SK-N-SH (cell line): ENCODE data around the gene ST6GALNAC6. TPM values are rescaled to one million over a fixed set of nuclear protein-coding genes. Genes with fewer than 3 reads are reported as not detected.
A peak's percentile ranks its signal among the peaks of the same experiment; 100 is the strongest.
"Not testable (repeated sequence)": the region's sequence is repeated elsewhere in the genome, so short reads cannot be mapped to it uniquely, and the experiment has no call there.

Experiments
- CTCF ChIA-PET: fragments of 300-600, 350-600 bp; formaldehyde crosslinking; extraction: SDS; loops from one replicate; lab custom pipeline; 2021; lab: Yijun Ruan, JAX
- POLR2A ChIA-PET: fragments of 350-600 bp; sonication (Branson Sonifier 250); formaldehyde crosslinking; extraction: SDS; loops from one replicate; lab custom pipeline; 2020; ENCODE audit warnings: antibody characterized with exemption, inconsistent platforms; lab: Yijun Ruan, JAX
- DNase-seq: peaks from one replicate; pipeline ENCODE4 v3.0.0; 2012
- H2AFZ ChIP-seq: fragments of 200-600 bp; sonication (generic); 2 replicates; pipeline ENCODE4 v1.8.1; 2016; ENCODE audit warnings: antibody characterized with exemption, mild to moderate bottlenecking, low read depth
- H3F3A ChIP-seq: fragments of 200-600 bp; sonication (generic); replicated peaks from 2 replicates; pipeline ENCODE3; 2016; ENCODE audit warnings: antibody characterized with exemption, mild to moderate bottlenecking; ENCODE audit not compliant: insufficient read depth
- H3K27ac ChIP-seq, 2 experiments: fragments of 200-500 bp in 1 of 2; fragments of 200-600 bp in 1 of 2; sonication (Bioruptor generic) in 1 of 2; sonication (generic), shearing (Covaris generic) in 1 of 2; 2 replicates each; pipeline versions ENCODE4 v1.5.1 to v1.6.1; 2014 to 2016; ENCODE audit warnings: low read depth in 2 of 2, inconsistent platforms in 1 of 2, low read length in 1 of 2, mild to moderate bottlenecking in 1 of 2, mixed read lengths in 1 of 2
- H3K27me3 ChIP-seq: fragments of 200-600 bp; sonication (generic), shearing (Covaris generic); 2 replicates; pipeline ENCODE4 v1.6.1; 2016; ENCODE audit warnings: mixed run types; ENCODE audit not compliant: insufficient read depth
- H3K36me3 ChIP-seq, 2 experiments: fragments of 200-500 bp in 1 of 2; fragments of 200-600 bp in 1 of 2; sonication (Bioruptor generic) in 1 of 2; sonication (generic) in 1 of 2; replicated peaks in 1 of 2; 2 replicates each; pipeline versions ENCODE3 to v1.5.1; 2014 to 2016; ENCODE audit warnings: low read length in 1 of 2, mild to moderate bottlenecking in 1 of 2; ENCODE audit not compliant: insufficient read depth in 2 of 2, control insufficient read depth in 1 of 2
- H3K4me1 ChIP-seq, 2 experiments: fragments of 200-500 bp in 1 of 2; fragments of 200-600 bp in 1 of 2; sonication (Bioruptor generic) in 1 of 2; sonication (generic), shearing (Covaris generic) in 1 of 2; 2 replicates each; pipeline versions ENCODE4 v1.5.1 to v1.6.1; 2014 to 2016; ENCODE audit warnings: low read depth in 1 of 2, low read length in 1 of 2, mixed run types in 1 of 2; ENCODE audit not compliant: insufficient read depth in 2 of 2, control insufficient read depth in 1 of 2
- H3K4me2 ChIP-seq: fragments of 200-600 bp; sonication (generic), shearing (Covaris generic); 2 replicates; pipeline ENCODE4 v1.6.1; 2017; ENCODE audit warnings: mixed run types
- H3K4me3 ChIP-seq, 2 experiments: fragments of 200-500 bp in 1 of 2; fragments of 200-600 bp in 1 of 2; sonication (Bioruptor generic) in 1 of 2; sonication (generic), shearing (Covaris generic) in 1 of 2; 2 replicates each; pipeline versions ENCODE4 v1.5.1 to v1.8.1; 2014 to 2016; ENCODE audit warnings: low read depth in 2 of 2, inconsistent platforms in 1 of 2, low read length in 1 of 2, mild to moderate bottlenecking in 1 of 2, mixed read lengths in 1 of 2, moderate library complexity in 1 of 2
- H3K79me2 ChIP-seq: fragments of 200-600 bp; sonication (generic); 2 replicates; pipeline ENCODE4 v1.8.1; 2017; ENCODE audit warnings: mild to moderate bottlenecking; ENCODE audit not compliant: insufficient read depth
- H3K9ac ChIP-seq: fragments of 200-600 bp; sonication (generic); 2 replicates; pipeline ENCODE4 v1.6.1; 2017; ENCODE audit warnings: mixed run types
- H3K9me2 ChIP-seq: fragments of 200-600 bp; sonication (generic); 2 replicates; pipeline ENCODE4 v1.6.1; 2017; ENCODE audit warnings: mixed run types
- H3K9me3 ChIP-seq: fragments of 200-600 bp; sonication (generic); 2 replicates; pipeline ENCODE4 v1.6.1; 2017; ENCODE audit warnings: mixed run types, mild to moderate bottlenecking, moderate library complexity
- H4K20me1 ChIP-seq: fragments of 200-600 bp; sonication (generic); 2 replicates; pipeline ENCODE4 v1.6.1; 2017; ENCODE audit warnings: mild to moderate bottlenecking, mixed run types; ENCODE audit not compliant: insufficient read depth
- CHD2 ChIP-seq: fragments of 150-350 bp; IDR thresholded peaks from 2 replicates; pipeline ENCODE4 v1.6.1; 2018; ENCODE audit warnings: low read length; ENCODE audit not compliant: partially characterized antibody
- FOXJ3 ChIP-seq: sonication (generic); formaldehyde crosslinking; IDR thresholded peaks from 2 replicates; pipeline ENCODE4 v1.5.1; 2020; ENCODE audit warnings: mild to moderate bottlenecking, missing genetic modification reagents
- GABPA ChIP-seq: IDR thresholded peaks from 2 replicates; pipeline ENCODE4 v1.4.0; 2012; ENCODE audit warnings: low read depth, mild to moderate bottlenecking
- RXRA ChIP-seq: IDR thresholded peaks from 2 replicates; pipeline ENCODE4 v1.4.0; 2012; ENCODE audit warnings: low read depth, mild to moderate bottlenecking, borderline replicate concordance
- SIN3A ChIP-seq: IDR thresholded peaks from 2 replicates; pipeline ENCODE4 v1.6.1; 2012; ENCODE audit warnings: low read depth, mild to moderate bottlenecking, low read length, moderate library complexity, borderline replicate concordance
- WGBS: methylation state at CpG from one replicate; pipeline ENCODE4 v1.1.6; 2017; ENCODE audit warnings: low lambda C conversion rate; 5-methylcytosine and 5-hydroxymethylcytosine counted together
- polyA plus RNA-seq, 3 experiments: library from polyadenylated mRNA; depleted of rRNA; stranded (reverse); fragments of >200 nt; gene quantifications; 2 replicates each; pipeline ENCODE4 v1.2.3, GENCODE V29; 2012
- TF ChIP-seq, protein P1 (sequence below): fragments of 200-600 bp; sonication (generic); IDR thresholded peaks from 2 replicates; pipeline ENCODE4 v1.6.1; 2017; ENCODE audit warnings: antibody characterized with exemption, mild to moderate bottlenecking, moderate library complexity
- TF ChIP-seq, protein P2 (sequence below): IDR thresholded peaks from 2 replicates; pipeline ENCODE4 v1.4.0; 2012; ENCODE audit warnings: low read depth, borderline replicate concordance

The ST6GALNAC6 gene
- polyA plus RNA-seq, 1 of the 3 experiments (the other 2 are of a cell fraction) = 34.8 TPM

DNA sequence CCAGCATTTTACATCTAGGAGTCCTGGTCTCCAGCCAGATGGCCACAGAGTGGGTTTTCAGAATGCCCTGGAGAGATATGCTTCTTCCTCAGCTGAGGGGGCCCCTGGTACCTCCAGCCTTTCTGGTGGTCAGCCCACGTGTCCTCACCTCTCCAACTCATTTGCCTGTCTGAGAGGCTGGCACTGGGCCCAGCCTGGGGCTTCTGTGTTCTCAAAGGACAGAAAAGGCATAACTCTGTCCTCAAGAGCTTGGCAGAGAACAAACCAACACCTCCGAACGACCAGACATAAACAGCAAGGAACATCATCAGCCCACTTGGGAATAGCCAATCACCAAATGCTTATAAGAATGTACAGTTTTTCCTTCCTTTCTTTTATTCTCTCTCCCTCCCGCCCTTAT, 62.1 kb downstream of the ST6GALNAC6 start:
- Histone ChIP-seq H3F3A (peaks cover 27% of the 10 kb centered on the region), H3K27me3 (no peaks in the 10 kb centered on the region), H3K4me1 (peaks cover 0 to 34% of the 10 kb centered on the region in 2 experiments; a peak in 3 of 4 replicates), H3K9me3 (no peaks in the 10 kb centered on the region), H2AFZ (no peak overlapping the region), H4K20me1 (no peaks in the 10 kb centered on the region), H3K4me2 (peak overlapping the region; percentile 93; the same call in 1 of the 2 replicates), H3K36me3 (peaks cover 3 to 4% of the 10 kb centered on the region in 2 experiments), H3K79me2 (peaks cover 28% of the 10 kb centered on the region; the same call in 1 of the 2 replicates), H3K9me2 (no peaks in the 10 kb centered on the region), H3K27ac (peak overlapping the region in 1 of 2 experiments; percentile 84; a peak in 1 of 4 replicates), H3K4me3 (no peak overlapping the region), H3K9ac (no peak overlapping the region)
- no peak for DNase-seq
- ChIA-PET POLR2A (interaction anchor here (1.0 kb wide), 1 partner anchor 11 kb away, joined by 3 read pairs; no protein-coding TSS in a partner anchor), CTCF (interaction anchor here (0.7 to 1.4 kb wide), 4 partner anchors 9 to 20 kb away, joined by 3 to 5 read pairs (median 3); partner anchors contain the start of gene ENG)
- TF ChIP-seq RXRA = no peak
- no peak for TF ChIP-seq CHD2
- no peak for TF ChIP-seq FOXJ3 (CRISPR knock-in tag)
- TF ChIP-seq, protein P1, sequence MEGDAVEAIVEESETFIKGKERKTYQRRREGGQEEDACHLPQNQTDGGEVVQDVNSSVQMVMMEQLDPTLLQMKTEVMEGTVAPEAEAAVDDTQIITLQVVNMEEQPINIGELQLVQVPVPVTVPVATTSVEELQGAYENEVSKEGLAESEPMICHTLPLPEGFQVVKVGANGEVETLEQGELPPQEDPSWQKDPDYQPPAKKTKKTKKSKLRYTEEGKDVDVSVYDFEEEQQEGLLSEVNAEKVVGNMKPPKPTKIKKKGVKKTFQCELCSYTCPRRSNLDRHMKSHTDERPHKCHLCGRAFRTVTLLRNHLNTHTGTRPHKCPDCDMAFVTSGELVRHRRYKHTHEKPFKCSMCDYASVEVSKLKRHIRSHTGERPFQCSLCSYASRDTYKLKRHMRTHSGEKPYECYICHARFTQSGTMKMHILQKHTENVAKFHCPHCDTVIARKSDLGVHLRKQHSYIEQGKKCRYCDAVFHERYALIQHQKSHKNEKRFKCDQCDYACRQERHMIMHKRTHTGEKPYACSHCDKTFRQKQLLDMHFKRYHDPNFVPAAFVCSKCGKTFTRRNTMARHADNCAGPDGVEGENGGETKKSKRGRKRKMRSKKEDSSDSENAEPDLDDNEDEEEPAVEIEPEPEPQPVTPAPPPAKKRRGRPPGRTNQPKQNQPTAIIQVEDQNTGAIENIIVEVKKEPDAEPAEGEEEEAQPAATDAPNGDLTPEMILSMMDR = no peak
- TF ChIP-seq, protein P2, sequence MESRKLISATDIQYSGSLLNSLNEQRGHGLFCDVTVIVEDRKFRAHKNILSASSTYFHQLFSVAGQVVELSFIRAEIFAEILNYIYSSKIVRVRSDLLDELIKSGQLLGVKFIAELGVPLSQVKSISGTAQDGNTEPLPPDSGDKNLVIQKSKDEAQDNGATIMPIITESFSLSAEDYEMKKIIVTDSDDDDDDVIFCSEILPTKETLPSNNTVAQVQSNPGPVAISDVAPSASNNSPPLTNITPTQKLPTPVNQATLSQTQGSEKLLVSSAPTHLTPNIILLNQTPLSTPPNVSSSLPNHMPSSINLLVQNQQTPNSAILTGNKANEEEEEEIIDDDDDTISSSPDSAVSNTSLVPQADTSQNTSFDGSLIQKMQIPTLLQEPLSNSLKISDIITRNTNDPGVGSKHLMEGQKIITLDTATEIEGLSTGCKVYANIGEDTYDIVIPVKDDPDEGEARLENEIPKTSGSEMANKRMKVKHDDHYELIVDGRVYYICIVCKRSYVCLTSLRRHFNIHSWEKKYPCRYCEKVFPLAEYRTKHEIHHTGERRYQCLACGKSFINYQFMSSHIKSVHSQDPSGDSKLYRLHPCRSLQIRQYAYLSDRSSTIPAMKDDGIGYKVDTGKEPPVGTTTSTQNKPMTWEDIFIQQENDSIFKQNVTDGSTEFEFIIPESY = no peak
- no peak for TF ChIP-seq GABPA
- no peak for TF ChIP-seq SIN3A
- 96% methylated on average over 4 of the region's 4 CpGs for WGBS

DNA sequence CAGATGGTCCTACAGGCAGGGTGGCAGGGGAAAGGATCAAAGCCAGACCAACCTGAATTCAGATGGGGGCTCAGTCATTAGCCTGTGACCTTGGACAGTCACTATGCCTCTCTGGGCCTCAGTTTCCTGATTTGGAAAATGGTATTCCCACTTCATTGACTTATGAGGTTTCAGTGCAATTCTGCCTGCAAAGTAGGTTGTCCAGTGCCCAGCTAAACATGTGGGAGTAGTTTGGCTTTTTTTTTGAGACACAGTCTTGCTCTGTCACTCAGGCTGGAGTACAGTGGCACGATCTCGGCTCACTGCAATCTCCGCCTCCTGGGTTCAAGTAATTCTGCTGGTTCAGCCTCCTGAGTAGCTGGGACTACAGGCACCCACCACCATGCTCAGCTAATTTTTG, 62.8 kb downstream of the ST6GALNAC6 start:
- Histone ChIP-seq H3K4me1 (peaks cover 0 to 34% of the 10 kb centered on the region in 2 experiments; a peak in 3 of 4 replicates), H3F3A (peaks cover 27% of the 10 kb centered on the region), H3K27ac (peak overlapping the region in 1 of 2 experiments; percentile 43; a peak in 2 of 4 replicates), H3K4me2 (peak overlapping the region; percentile 27; the same call in 1 of the 2 replicates), H3K79me2 (peaks cover 28% of the 10 kb centered on the region; the same call in 1 of the 2 replicates)
- ChIA-PET CTCF (interaction anchor here (1.1 kb wide), 1 partner anchor 12 kb away, joined by 3 read pairs; no protein-coding TSS in a partner anchor), POLR2A (interaction anchor here (0.6 to 1.0 kb wide), 2 partner anchors 10 to 12 kb away, joined by 3 read pairs; no protein-coding TSS in a partner anchor)
- WGBS = 93% methylated on average over 3 of the region's 3 CpGs
- H3K9me2 ChIP-seq, H3K4me3 ChIP-seq, H4K20me1 ChIP-seq, H3K9ac ChIP-seq, H2AFZ ChIP-seq, DNase-seq, H3K27me3 ChIP-seq, H3K36me3 ChIP-seq, H3K9me3 ChIP-seq: not testable (repeated sequence)
